Smooth muscle cell (in vitro differentiated cells): ENCODE results near the gene NOP58. TPM values are rescaled to one million over a fixed set of nuclear protein-coding genes. Genes with fewer than 3 reads are reported as not detected.

ENCODE experiments used
- DNase-seq: peaks from one replicate; lab custom pipeline; 2025; ENCODE audit not compliant: unreplicated experiment; lab: John Stamatoyannopoulos, UW
- H2AFZ ChIP-seq: fragments of 200-600 bp; sonication (generic); 2 replicates; pipeline ENCODE4 v1.6.0; 2016; ENCODE audit warnings: antibody characterized with exemption, low read depth, mild to moderate bottlenecking
- H3F3A ChIP-seq: fragments of 200-600 bp; sonication (generic); 2 replicates; pipeline ENCODE4 v1.6.0; 2017; ENCODE audit warnings: antibody characterized with exemption, low read depth
- H3K27ac ChIP-seq: fragments of 200-600 bp; sonication (generic); 2 replicates; pipeline ENCODE4 v1.5.1; 2016; ENCODE audit warnings: low read depth, mild to moderate bottlenecking
- H3K27me3 ChIP-seq: fragments of 200-600 bp; sonication (generic); 2 replicates; pipeline ENCODE4 v1.6.1; 2016; ENCODE audit warnings: low read depth, mild to moderate bottlenecking
- H3K36me3 ChIP-seq: fragments of 200-600 bp; sonication (generic); 2 replicates; pipeline ENCODE4 v1.5.1; 2016; ENCODE audit warnings: low read depth
- H3K4me1 ChIP-seq: fragments of 200-600 bp; sonication (generic); 2 replicates; pipeline ENCODE4 v1.5.1; 2016; ENCODE audit warnings: low read depth
- H3K4me2 ChIP-seq: fragments of 200-600 bp; sonication (generic); 2 replicates; pipeline ENCODE4 v1.6.0; 2016; ENCODE audit warnings: mild to moderate bottlenecking
- H3K4me3 ChIP-seq: fragments of 200-600 bp; sonication (generic); 2 replicates; pipeline ENCODE4 v1.5.1; 2016; ENCODE audit warnings: mild to moderate bottlenecking
- H3K79me2 ChIP-seq: fragments of 200-600 bp; sonication (generic); 2 replicates; pipeline ENCODE4 v1.6.0; 2016; ENCODE audit warnings: low read depth, mild to moderate bottlenecking
- H3K9ac ChIP-seq: fragments of 200-600 bp; sonication (generic); 2 replicates; pipeline ENCODE4 v1.6.0; 2016; ENCODE audit warnings: low read depth
- H3K9me3 ChIP-seq: fragments of 200-600 bp; sonication (generic); replicated peaks from 2 replicates; pipeline ENCODE4 v1.5.1; 2016; ENCODE audit warnings: low read depth
- H4K20me1 ChIP-seq: fragments of 200-600 bp; sonication (generic); 2 replicates; pipeline ENCODE4 v1.6.0; 2016; ENCODE audit warnings: low read depth
- WGBS: methylation state at CpG from one replicate; pipeline ENCODE4 v1.1.7; 2016; ENCODE audit warnings: low lambda C conversion rate; 5-methylcytosine and 5-hydroxymethylcytosine counted together
- polyA plus RNA-seq: library from polyadenylated mRNA; unstranded; fragments of >200 nt; fragmentation: Nextera tagmentation; extraction: Ambion mirVana; gene quantifications from 2 replicates; pipeline ENCODE4 v1.2.1, GENCODE V29; 2016
- total RNA-seq: library from RNA; depleted of rRNA; stranded (reverse); fragments of >200 nt; gene quantifications from 2 replicates; pipeline ENCODE4 v1.2.3, GENCODE V29; 2014
- TF ChIP-seq, protein P1 (sequence below): fragments of 200-600 bp; sonication (generic); IDR thresholded peaks from 2 replicates; pipeline ENCODE4 v1.5.1; 2017; ENCODE audit warnings: borderline replicate concordance, mild to moderate bottlenecking, antibody characterized with exemption; ENCODE audit not compliant: insufficient read depth, poor library complexity, severe bottlenecking

Gene NOP58
- total and polyA plus RNA-seq, 2 experiments from 2014 or later: 40.8 to 51.4 TPM

DNA sequence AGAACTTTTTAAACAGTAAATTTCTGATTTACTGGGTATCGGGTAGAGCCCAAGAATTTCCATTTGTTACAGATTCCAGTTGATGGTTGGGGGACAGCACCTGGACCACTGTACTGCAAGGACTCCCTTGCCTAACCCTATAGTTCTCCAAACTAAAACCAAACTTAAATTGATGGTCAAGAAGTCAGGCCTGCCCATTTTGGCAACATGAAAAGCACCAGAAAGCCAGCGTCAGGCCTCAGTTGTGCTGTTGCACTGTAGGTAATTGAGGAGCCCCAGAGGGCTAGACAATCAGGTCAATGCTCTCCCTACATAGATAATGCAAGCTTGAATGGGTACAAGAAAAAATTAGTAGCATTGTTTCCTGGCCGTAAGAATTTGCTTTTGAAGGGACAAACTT is 40.5 kb downstream of the NOP58 start:
- 98% methylated on average over 3 of the region's 3 CpGs for WGBS
- Histone ChIP-seq H2AFZ (no peak overlapping the region), H3K36me3 (peaks cover 29% of the 10 kb centered on the region)

DNA sequence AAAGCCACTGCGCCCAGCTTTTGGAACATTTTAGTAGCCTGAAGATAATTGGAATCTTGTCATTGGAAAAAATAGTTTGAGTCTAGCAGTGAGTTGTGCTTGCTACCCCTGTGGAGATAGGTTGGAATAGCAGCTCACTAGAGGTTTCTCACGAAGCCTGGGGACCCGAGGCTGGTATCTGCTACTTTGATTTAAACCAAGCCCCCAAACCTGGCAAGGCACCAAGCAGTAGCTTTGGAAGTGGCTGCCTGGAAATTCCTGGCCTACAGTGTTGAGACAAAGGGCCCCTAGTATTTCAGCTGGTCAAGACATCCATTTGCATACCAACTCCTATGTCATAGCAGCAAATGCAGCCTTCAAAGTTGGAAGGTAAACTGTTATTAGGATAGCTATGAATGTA is 42.1 kb downstream of the NOP58 start:
- Histone ChIP-seq H3K27ac (no peak overlapping the region), H3K9ac (no peak overlapping the region), H4K20me1 (no peaks in the 10 kb centered on the region), H2AFZ (no peak overlapping the region), H3K79me2 (no peaks in the 10 kb centered on the region), H3F3A (peaks cover 6% of the 10 kb centered on the region), H3K4me2 (no peak overlapping the region), H3K27me3 (no peaks in the 10 kb centered on the region), H3K9me3 (no peaks in the 10 kb centered on the region), H3K4me1 (no peaks in the 10 kb centered on the region), H3K4me3 (no peak overlapping the region), H3K36me3 (peaks cover 24% of the 10 kb centered on the region)
- DNase-seq: no peak
- TF ChIP-seq, protein P1, sequence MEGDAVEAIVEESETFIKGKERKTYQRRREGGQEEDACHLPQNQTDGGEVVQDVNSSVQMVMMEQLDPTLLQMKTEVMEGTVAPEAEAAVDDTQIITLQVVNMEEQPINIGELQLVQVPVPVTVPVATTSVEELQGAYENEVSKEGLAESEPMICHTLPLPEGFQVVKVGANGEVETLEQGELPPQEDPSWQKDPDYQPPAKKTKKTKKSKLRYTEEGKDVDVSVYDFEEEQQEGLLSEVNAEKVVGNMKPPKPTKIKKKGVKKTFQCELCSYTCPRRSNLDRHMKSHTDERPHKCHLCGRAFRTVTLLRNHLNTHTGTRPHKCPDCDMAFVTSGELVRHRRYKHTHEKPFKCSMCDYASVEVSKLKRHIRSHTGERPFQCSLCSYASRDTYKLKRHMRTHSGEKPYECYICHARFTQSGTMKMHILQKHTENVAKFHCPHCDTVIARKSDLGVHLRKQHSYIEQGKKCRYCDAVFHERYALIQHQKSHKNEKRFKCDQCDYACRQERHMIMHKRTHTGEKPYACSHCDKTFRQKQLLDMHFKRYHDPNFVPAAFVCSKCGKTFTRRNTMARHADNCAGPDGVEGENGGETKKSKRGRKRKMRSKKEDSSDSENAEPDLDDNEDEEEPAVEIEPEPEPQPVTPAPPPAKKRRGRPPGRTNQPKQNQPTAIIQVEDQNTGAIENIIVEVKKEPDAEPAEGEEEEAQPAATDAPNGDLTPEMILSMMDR: no peak
- WGBS: 82% methylated on average over 3 of the region's 3 CpGs

More for the DNA sequence above, 40.5 kb downstream of the NOP58 start:
- Histone ChIP-seq H3K27ac (no peak overlapping the region), H3K9me3 (no peaks in the 10 kb centered on the region), H3K4me2 (no peak overlapping the region), H3K27me3 (no peaks in the 10 kb centered on the region), H3K79me2 (no peaks in the 10 kb centered on the region), H3K9ac (no peak overlapping the region), H3K4me1 (no peaks in the 10 kb centered on the region), H3K4me3 (no peak overlapping the region), H3F3A (peaks cover 6% of the 10 kb centered on the region), H4K20me1 (no peaks in the 10 kb centered on the region)
- TF ChIP-seq, protein P1: no peak
- no peak for DNase-seq

DNA sequence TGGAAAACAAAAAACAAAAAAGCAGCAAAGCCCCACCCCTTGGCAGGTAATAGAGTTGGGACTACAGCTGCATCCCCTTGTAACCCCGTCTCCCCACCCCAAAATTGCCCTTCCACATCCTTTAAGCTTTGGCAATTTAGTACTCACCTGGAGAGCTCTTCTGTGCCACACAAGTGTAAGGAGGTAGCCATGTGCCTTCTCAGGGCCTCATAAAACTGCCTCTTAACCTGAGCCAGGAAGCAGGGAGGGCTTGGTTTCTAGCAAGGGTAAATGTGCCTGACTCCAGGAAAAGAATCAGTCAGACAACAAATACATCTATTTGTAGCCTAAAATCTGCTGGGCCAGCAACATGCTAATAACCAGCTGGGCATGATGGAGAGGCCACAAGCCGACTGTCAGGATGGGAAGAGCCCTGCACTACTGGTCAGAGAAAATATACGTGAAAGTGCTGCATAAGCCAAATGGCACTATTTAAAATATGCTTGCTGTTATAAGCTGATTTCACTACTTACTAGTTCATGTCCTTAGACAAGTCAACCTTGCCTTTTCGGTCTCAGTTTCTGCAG is 46.3 kb downstream of the NOP58 start:
- no peak overlapping the region for H3K4me2 ChIP-seq
- no peaks in the 10 kb centered on the region for H4K20me1 ChIP-seq
- TF ChIP-seq, protein P1: no peak
- H3K79me2 ChIP-seq: no peaks in the 10 kb centered on the region
- no peaks in the 10 kb centered on the region for H3K9me3 ChIP-seq
- H3K4me3 ChIP-seq: no peak overlapping the region
- no peak for DNase-seq
- no peak overlapping the region for H3K9ac ChIP-seq
- 93% methylated on average over 4 of the region's 4 CpGs for WGBS
- H3K36me3 ChIP-seq: no peaks in the 10 kb centered on the region
- no peak overlapping the region for H2AFZ ChIP-seq
- H3F3A ChIP-seq: no peaks in the 10 kb centered on the region
- H3K27me3 ChIP-seq: no peaks in the 10 kb centered on the region
- no peaks in the 10 kb centered on the region for H3K4me1 ChIP-seq
- no peak overlapping the region for H3K27ac ChIP-seq

DNA sequence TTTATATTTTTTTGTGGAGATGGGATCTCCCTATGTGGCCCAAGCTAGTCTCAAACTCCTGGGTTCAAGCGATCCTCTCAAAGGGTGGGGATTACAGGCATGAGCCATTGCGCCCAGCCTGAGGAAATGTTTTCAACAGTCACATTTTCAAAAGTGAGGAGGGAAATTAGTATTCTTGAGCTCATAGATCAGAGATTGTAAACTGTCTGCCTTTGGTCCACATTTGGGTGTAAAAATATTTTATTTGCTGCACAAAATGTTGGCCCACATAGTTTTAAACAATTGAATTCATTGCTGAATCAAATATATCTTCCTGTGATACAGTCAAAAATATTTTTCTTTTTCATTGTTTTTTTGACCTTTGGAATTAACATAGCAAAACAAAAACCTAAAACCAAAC is 48.6 kb downstream of the NOP58 start:
- no peak for DNase-seq
- Histone ChIP-seq H3K9ac (no peak overlapping the region), H3K27ac (no peak overlapping the region), H3K4me1 (no peaks in the 10 kb centered on the region), H3K4me2 (no peak overlapping the region), H3F3A (no peaks in the 10 kb centered on the region), H3K36me3 (no peaks in the 10 kb centered on the region), H4K20me1 (no peaks in the 10 kb centered on the region), H3K9me3 (no peaks in the 10 kb centered on the region), H3K4me3 (no peak overlapping the region), H3K79me2 (no peaks in the 10 kb centered on the region), H3K27me3 (no peaks in the 10 kb centered on the region), H2AFZ (no peak overlapping the region)
- WGBS: 98% methylated on average over 2 of the region's 2 CpGs
- TF ChIP-seq, protein P1: no peak
